HEK293 (cell line): ENCODE measurements around the gene GPATCH4.

ENCODE experiments used
- CTCF ChIA-PET: fragments of 350-600 bp; formaldehyde crosslinking; extraction: SDS; loops from one replicate; lab custom pipeline; 2021; ENCODE audit warnings: antibody characterized with exemption; lab: Yijun Ruan, JAX
- POLR2A ChIA-PET: fragments of 300-600 bp; formaldehyde crosslinking; extraction: SDS; loops from one replicate; lab custom pipeline; 2020; ENCODE audit warnings: antibody characterized with exemption, inconsistent platforms; lab: Yijun Ruan, JAX
- H3K27ac ChIP-seq: fragments of 200-500 bp; sonication (Bioruptor generic); 2 replicates; pipeline ENCODE4 v1.5.1; 2014; ENCODE audit warnings: low read depth, low read length, control low read depth, inconsistent platforms; ENCODE audit errors: extremely low read depth
- H3K36me3 ChIP-seq, 2 experiments: fragments of 200-500 bp in 1 of 2; sonication (Bioruptor generic) in 1 of 2; 1 replicate in 1 of 2; 2 replicates in 1 of 2; pipeline ENCODE4 v1.5.1; 2014 to 2017; ENCODE audit warnings: inconsistent platforms in 2 of 2, low read length in 2 of 2; ENCODE audit not compliant: control insufficient read depth in 2 of 2, insufficient read depth in 1 of 2
- H3K4me1 ChIP-seq: fragments of 200-500 bp; sonication (Bioruptor generic); 2 replicates; pipeline ENCODE4 v1.5.1; 2014; ENCODE audit warnings: mild to moderate bottlenecking, low read length, inconsistent platforms; ENCODE audit not compliant: control insufficient read depth, insufficient read depth
- H3K4me3 ChIP-seq: 2 replicates; pipeline ENCODE4 v1.5.1; 2011; ENCODE audit warnings: low read depth, mild to moderate bottlenecking, control low read depth, low read length, moderate library complexity
- H3K9me3 ChIP-seq: fragments of 200-500 bp; sonication (Bioruptor generic); 2 replicates; pipeline ENCODE4 v1.5.1; 2014; ENCODE audit warnings: low read depth, low read length, inconsistent platforms; ENCODE audit not compliant: control insufficient read depth, insufficient read depth
- ATF2 ChIP-seq: fragments of 450-650 bp; formaldehyde crosslinking; IDR thresholded peaks from 2 replicates; pipeline ENCODE4 v1.5.1; 2016; ENCODE audit warnings: missing biosample characterization, missing genetic modification characterization, low read depth
- KLF8 ChIP-seq: fragments of 450-650 bp; formaldehyde crosslinking; IDR thresholded peaks from 2 replicates; pipeline ENCODE4 v1.5.1; 2016; ENCODE audit warnings: missing biosample characterization, missing genetic modification characterization
- SCRT2 ChIP-seq: fragments of 450-650 bp; formaldehyde crosslinking; IDR thresholded peaks from 2 replicates; pipeline ENCODE4 v1.5.1; 2016; ENCODE audit warnings: missing biosample characterization, missing genetic modification characterization
- SP2 ChIP-seq: fragments of 450-650 bp; formaldehyde crosslinking; IDR thresholded peaks from 2 replicates; pipeline ENCODE4 v1.5.1; 2016; ENCODE audit warnings: missing biosample characterization, missing genetic modification characterization
- ZBTB11 ChIP-seq: fragments of 450-650 bp; formaldehyde crosslinking; conservative IDR thresholded peaks from 2 replicates; pipeline ENCODE4 v1.5.1; 2016; ENCODE audit warnings: low read depth, missing biosample characterization, missing genetic modification characterization
- ZBTB21 ChIP-seq: fragments of 450-650 bp; formaldehyde crosslinking; IDR thresholded peaks from 2 replicates; pipeline ENCODE4 v1.5.1; 2017; ENCODE audit warnings: missing biosample characterization, missing genetic modification characterization
- ZBTB48 ChIP-seq: fragments of 450-650 bp; formaldehyde crosslinking; IDR thresholded peaks from 2 replicates; pipeline ENCODE4 v1.5.1; 2016; ENCODE audit warnings: missing biosample characterization, missing genetic modification characterization
- ZFP37 ChIP-seq: fragments of 450-650 bp; formaldehyde crosslinking; IDR thresholded peaks from 2 replicates; pipeline ENCODE4 v1.5.1; 2016; ENCODE audit warnings: missing biosample characterization, missing genetic modification characterization
- ZNF335 ChIP-seq: fragments of 450-650 bp; formaldehyde crosslinking; conservative IDR thresholded peaks from 2 replicates; pipeline ENCODE4 v1.5.1; 2016; ENCODE audit warnings: missing biosample characterization, missing genetic modification characterization
- ZNF394 ChIP-seq: fragments of 450-650 bp; formaldehyde crosslinking; IDR thresholded peaks from 2 replicates; pipeline ENCODE4 v1.5.1; 2016; ENCODE audit warnings: missing biosample characterization, missing genetic modification characterization, mild to moderate bottlenecking, moderate library complexity, borderline replicate concordance
- ZNF600 ChIP-seq: fragments of 450-650 bp; formaldehyde crosslinking; IDR thresholded peaks from 2 replicates; pipeline ENCODE4 v1.5.1; 2016; ENCODE audit warnings: missing biosample characterization, missing genetic modification characterization
- ZNF610 ChIP-seq: fragments of 450-650 bp; formaldehyde crosslinking; IDR thresholded peaks from 2 replicates; pipeline ENCODE4 v1.5.1; 2016; ENCODE audit warnings: missing biosample characterization, missing genetic modification characterization, borderline replicate concordance
- ZNF624 ChIP-seq: fragments of 450-650 bp; formaldehyde crosslinking; IDR thresholded peaks from 2 replicates; pipeline ENCODE4 v1.5.1; 2017; ENCODE audit warnings: missing biosample characterization, missing genetic modification characterization
- ZNF629 ChIP-seq: fragments of 450-650 bp; formaldehyde crosslinking; IDR thresholded peaks from 2 replicates; pipeline ENCODE4 v1.5.1; 2017; ENCODE audit warnings: missing biosample characterization, missing genetic modification characterization
- ZNF658 ChIP-seq: fragments of 450-650 bp; formaldehyde crosslinking; IDR thresholded peaks from 2 replicates; pipeline ENCODE4; 2016; ENCODE audit warnings: missing biosample characterization, missing genetic modification characterization
- ZSCAN30 ChIP-seq: fragments of 450-650 bp; IDR thresholded peaks from 2 replicates; pipeline ENCODE4 v1.5.1; 2018; ENCODE audit warnings: missing biosample characterization, mild to moderate bottlenecking, missing genetic modification characterization, moderate library complexity
- TF ChIP-seq, protein P1 (sequence below): fragments of 450-650 bp; formaldehyde crosslinking; IDR thresholded peaks from 2 replicates; pipeline ENCODE4 v1.5.1; 2016; ENCODE audit warnings: missing biosample characterization, missing genetic modification characterization
- TF ChIP-seq, protein P2 (sequence below): fragments of 450-650 bp; formaldehyde crosslinking; IDR thresholded peaks from 2 replicates; pipeline ENCODE4 v1.5.1; 2016; ENCODE audit warnings: missing biosample characterization, missing genetic modification characterization
- TF ChIP-seq, protein P3 (sequence below): fragments of 450-650 bp; formaldehyde crosslinking; IDR thresholded peaks from 2 replicates; pipeline ENCODE4 v1.5.1; 2017; ENCODE audit warnings: missing biosample characterization, missing genetic modification characterization
- TF ChIP-seq, protein P4 (sequence below): fragments of 450-650 bp; formaldehyde crosslinking; IDR thresholded peaks from 2 replicates; pipeline ENCODE4 v1.5.1; 2017; ENCODE audit warnings: missing biosample characterization, missing genetic modification characterization

GPATCH4 gene

DNA sequence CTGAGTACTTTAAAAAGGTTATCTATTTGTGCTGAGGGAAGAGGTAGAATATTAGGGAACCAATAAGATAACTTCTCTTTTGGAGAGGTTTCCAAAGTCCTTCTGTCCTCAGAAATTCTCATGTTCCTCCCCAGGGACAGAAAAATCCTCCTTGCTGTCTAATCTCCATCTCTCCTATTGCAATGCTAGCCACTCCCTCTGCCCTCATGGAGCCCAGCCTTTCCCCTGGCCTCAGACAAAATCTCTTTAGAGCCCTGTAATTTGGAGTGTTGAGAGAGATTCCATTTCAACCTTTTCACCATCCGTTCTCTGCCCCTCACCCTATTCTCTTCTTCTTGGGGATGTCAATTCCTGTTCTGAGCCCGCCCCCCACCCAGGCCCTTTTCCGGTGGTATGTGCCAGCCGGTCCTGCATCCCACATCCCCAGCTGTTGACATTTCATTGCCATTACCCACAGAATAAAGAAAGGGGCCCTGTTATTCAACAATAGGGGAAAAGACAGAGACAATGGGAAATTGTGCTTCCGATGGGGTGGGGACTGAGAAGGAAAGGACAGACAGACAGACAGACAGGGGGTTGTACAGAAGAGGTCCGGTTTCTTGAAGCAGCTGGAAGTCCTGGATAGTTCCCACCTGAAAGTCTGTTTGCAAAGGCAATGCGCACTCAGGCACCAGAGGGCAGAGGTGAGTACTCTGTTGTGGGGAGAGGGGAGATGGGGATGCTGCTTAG is 17.7 kb upstream of the GPATCH4 start, which contains the start of gene HAPLN2:
TSS of gene HAPLN2 (plus strand) at position 563 of the 729 bp plus-strand sequence. CDS start 4,076 bp downstream, outside the sequence.
- Histone ChIP-seq H3K27ac (no peak within 1 kb of the TSS), H3K36me3 (no peaks in the 10 kb centered on the region), H3K4me3 (no peak within 1 kb of the TSS), H3K4me1 (peaks cover 5% of the 10 kb centered on the region), H3K9me3 (no peaks in the 10 kb centered on the region)
- CTCF ChIA-PET: interaction anchor here (0.5 to 4.7 kb wide), 32 partner anchors 8 to 1208 kb away, joined by 3 to 45 read pairs (median 5); partner anchors contain the start of genes CRABP2, GPATCH4, NAXE and NES
- POLR2A ChIA-PET: interaction anchor here (0.7 to 1.3 kb wide), 2 partner anchors 42 to 109 kb away, joined by 6 to 7 read pairs; partner anchors contain the start of genes ISG20L2 and METTL25B
- TF ChIP-seq ZNF394 (no peak), ZFP37 (tag by site-specific recombination) (no peak), ZSCAN30 (no peak), SCRT2 (tag by site-specific recombination) (no peak), ZNF624 (tag by site-specific recombination) (no peak), KLF8 (tag by site-specific recombination) (0 out of 2 replicates have a peak, but pooled peaks have one; percentile 13), ZBTB48 (tag by site-specific recombination) (no peak), ZBTB11 (tag by site-specific recombination) (no peak), ZNF600 (tag by site-specific recombination) (0 out of 2 replicates have a peak, but pooled peaks have one; percentile 13), ZNF658 (tag by site-specific recombination) (no peak), ZNF629 (tag by site-specific recombination) (no peak), ZNF335 (0 out of 2 replicates have a peak, but pooled peaks have one; percentile 14), SP2 (no peak), ATF2 (tag by site-specific recombination) (no peak), ZNF610 (no peak), ZBTB21 (tag by site-specific recombination) (no peak)
- TF ChIP-seq, protein P1, sequence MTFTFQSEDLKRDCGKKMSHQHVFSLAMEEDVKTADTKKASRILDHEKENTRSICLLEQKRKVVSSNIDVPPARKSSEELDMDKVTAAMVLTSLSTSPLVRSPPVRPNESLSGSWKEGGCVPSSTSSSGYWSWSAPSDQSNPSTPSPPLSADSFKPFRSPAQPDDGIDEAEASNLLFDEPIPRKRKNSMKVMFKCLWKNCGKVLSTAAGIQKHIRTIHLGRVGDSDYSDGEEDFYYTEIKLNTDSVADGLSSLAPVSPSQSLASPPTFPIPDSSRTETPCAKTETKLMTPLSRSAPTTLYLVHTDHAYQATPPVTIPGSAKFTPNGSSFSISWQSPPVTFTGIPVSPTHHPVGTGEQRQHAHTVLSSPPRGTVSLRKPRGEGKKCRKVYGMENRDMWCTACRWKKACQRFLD (tag by site-specific recombination): no peak
- TF ChIP-seq, protein P2, sequence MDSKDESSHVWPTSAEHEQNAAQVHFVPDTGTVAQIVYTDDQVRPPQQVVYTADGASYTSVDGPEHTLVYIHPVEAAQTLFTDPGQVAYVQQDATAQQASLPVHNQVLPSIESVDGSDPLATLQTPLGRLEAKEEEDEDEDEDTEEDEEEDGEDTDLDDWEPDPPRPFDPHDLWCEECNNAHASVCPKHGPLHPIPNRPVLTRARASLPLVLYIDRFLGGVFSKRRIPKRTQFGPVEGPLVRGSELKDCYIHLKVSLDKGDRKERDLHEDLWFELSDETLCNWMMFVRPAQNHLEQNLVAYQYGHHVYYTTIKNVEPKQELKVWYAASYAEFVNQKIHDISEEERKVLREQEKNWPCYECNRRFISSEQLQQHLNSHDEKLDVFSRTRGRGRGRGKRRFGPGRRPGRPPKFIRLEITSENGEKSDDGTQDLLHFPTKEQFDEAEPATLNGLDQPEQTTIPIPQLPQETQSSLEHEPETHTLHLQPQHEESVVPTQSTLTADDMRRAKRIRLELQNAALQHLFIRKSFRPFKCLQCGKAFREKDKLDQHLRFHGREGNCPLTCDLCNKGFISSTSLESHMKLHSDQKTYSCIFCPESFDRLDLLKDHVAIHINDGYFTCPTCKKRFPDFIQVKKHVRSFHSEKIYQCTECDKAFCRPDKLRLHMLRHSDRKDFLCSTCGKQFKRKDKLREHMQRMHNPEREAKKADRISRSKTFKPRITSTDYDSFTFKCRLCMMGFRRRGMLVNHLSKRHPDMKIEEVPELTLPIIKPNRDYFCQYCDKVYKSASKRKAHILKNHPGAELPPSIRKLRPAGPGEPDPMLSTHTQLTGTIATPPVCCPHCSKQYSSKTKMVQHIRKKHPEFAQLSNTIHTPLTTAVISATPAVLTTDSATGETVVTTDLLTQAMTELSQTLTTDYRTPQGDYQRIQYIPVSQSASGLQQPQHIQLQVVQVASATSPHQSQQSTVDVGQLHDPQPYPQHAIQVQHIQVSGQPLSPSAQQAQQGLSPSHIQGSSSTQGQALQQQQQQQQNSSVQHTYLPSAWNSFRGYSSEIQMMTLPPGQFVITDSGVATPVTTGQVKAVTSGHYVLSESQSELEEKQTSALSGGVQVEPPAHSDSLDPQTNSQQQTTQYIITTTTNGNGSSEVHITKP (tag by site-specific recombination): peak; percentile 78
- TF ChIP-seq, protein P3, sequence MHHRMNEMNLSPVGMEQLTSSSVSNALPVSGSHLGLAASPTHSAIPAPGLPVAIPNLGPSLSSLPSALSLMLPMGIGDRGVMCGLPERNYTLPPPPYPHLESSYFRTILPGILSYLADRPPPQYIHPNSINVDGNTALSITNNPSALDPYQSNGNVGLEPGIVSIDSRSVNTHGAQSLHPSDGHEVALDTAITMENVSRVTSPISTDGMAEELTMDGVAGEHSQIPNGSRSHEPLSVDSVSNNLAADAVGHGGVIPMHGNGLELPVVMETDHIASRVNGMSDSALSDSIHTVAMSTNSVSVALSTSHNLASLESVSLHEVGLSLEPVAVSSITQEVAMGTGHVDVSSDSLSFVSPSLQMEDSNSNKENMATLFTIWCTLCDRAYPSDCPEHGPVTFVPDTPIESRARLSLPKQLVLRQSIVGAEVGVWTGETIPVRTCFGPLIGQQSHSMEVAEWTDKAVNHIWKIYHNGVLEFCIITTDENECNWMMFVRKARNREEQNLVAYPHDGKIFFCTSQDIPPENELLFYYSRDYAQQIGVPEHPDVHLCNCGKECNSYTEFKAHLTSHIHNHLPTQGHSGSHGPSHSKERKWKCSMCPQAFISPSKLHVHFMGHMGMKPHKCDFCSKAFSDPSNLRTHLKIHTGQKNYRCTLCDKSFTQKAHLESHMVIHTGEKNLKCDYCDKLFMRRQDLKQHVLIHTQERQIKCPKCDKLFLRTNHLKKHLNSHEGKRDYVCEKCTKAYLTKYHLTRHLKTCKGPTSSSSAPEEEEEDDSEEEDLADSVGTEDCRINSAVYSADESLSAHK (tag by site-specific recombination): no peak
- TF ChIP-seq, protein P4, sequence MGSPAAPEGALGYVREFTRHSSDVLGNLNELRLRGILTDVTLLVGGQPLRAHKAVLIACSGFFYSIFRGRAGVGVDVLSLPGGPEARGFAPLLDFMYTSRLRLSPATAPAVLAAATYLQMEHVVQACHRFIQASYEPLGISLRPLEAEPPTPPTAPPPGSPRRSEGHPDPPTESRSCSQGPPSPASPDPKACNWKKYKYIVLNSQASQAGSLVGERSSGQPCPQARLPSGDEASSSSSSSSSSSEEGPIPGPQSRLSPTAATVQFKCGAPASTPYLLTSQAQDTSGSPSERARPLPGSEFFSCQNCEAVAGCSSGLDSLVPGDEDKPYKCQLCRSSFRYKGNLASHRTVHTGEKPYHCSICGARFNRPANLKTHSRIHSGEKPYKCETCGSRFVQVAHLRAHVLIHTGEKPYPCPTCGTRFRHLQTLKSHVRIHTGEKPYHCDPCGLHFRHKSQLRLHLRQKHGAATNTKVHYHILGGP (tag by site-specific recombination): no peak
